Measurements from ENCODE around the gene NOL3. TPM values are rescaled to one million over a fixed set of nuclear protein-coding genes. Genes with fewer than 3 reads are reported as not detected.

Gene NOL3
- total RNA-seq, 1 donor from 2014 or later: 2.6 TPM

- H3K27ac Mint-ChIP-seq (ENCODE audit: unreplicated experiment): no peak overlapping the region
- TF ChIP-seq CTCF (IDR thresholded peaks at IDR 0.05; ENCODE audit: unreplicated experiment): no peak
- peaks cover 3% of the 10 kb centered on the region for H3K36me3 Mint-ChIP-seq (ENCODE audit: low read depth, unreplicated experiment)
- peaks cover 33% of the 10 kb centered on the region for H3K27me3 Mint-ChIP-seq (ENCODE audit: unreplicated experiment)
- DNase-seq (ENCODE audit: low spot score): no peak
- H3K4me3 Mint-ChIP-seq (ENCODE audit: unreplicated experiment): no peak overlapping the region
- H3K9me3 Mint-ChIP-seq (ENCODE audit: unreplicated experiment): no peaks in the 10 kb centered on the region
- H3K4me1 Mint-ChIP-seq (ENCODE audit: unreplicated experiment): peaks cover 10% of the 10 kb centered on the region
Observed at GRCh38 chr16:67163164-67163998, 7.0 kb upstream of the NOL3 start.

- Mint-ChIP-seq H3K27me3 (ENCODE audit: unreplicated experiment) (peaks cover 34% of the 10 kb centered on the region), H3K4me1 (ENCODE audit: unreplicated experiment) (peaks cover 4% of the 10 kb centered on the region), H3K27ac (ENCODE audit: unreplicated experiment) (no peak overlapping the region), H3K9me3 (ENCODE audit: unreplicated experiment) (no peaks in the 10 kb centered on the region), H3K4me3 (ENCODE audit: unreplicated experiment) (no peak overlapping the region), H3K36me3 (ENCODE audit: low read depth, unreplicated experiment) (no peaks in the 10 kb centered on the region)
- no peak for TF ChIP-seq CTCF (IDR thresholded peaks at IDR 0.05; ENCODE audit: unreplicated experiment)
- no peak for DNase-seq (ENCODE audit: low spot score)
Observed at GRCh38 chr16:67163999-67164558, 6.3 kb upstream of the NOL3 start.

GRCh38 chr16:67164599-67165061 lies 5.7 kb upstream of the NOL3 start, which contains the start of gene HSF4:
HSF4 (plus strand) TSS chr16:67164745; CDS start chr16:67164812, 67 bp downstream.
- TF ChIP-seq CTCF (IDR thresholded peaks at IDR 0.05; ENCODE audit: unreplicated experiment): no peak
- H3K36me3 Mint-ChIP-seq (ENCODE audit: low read depth, unreplicated experiment): no peaks in the 10 kb centered on the region
- H3K9me3 Mint-ChIP-seq (ENCODE audit: unreplicated experiment): no peaks in the 10 kb centered on the region
- H3K27me3 Mint-ChIP-seq (ENCODE audit: unreplicated experiment): peaks cover 37% of the 10 kb centered on the region
- no peak for DNase-seq (ENCODE audit: low spot score)
- H3K27ac Mint-ChIP-seq (ENCODE audit: unreplicated experiment): no peak within 1 kb of the TSS
- no peak within 1 kb of the TSS for H3K4me3 Mint-ChIP-seq (ENCODE audit: unreplicated experiment)
- H3K4me1 Mint-ChIP-seq (ENCODE audit: unreplicated experiment): peaks cover 4% of the 10 kb centered on the region

GRCh38 chr16:67165121-67166078 lies 4.9 kb upstream of the NOL3 start:
- TF ChIP-seq CTCF (IDR thresholded peaks at IDR 0.05; ENCODE audit: unreplicated experiment): no peak
- H3K4me1 Mint-ChIP-seq (ENCODE audit: unreplicated experiment): peaks cover 7% of the 10 kb centered on the region

More at GRCh38 chr16:67165121-67166078, 4.9 kb upstream of the NOL3 start:
- Mint-ChIP-seq H3K27me3 (ENCODE audit: unreplicated experiment) (peaks cover 39% of the 10 kb centered on the region), H3K4me3 (ENCODE audit: unreplicated experiment) (no peak overlapping the region), H3K9me3 (ENCODE audit: unreplicated experiment) (no peaks in the 10 kb centered on the region), H3K36me3 (ENCODE audit: low read depth, unreplicated experiment) (no peaks in the 10 kb centered on the region), H3K27ac (ENCODE audit: unreplicated experiment) (no peak overlapping the region)
- DNase-seq (ENCODE audit: low spot score): no peak
